ENCODE measurements around the gene UNC45B. TPM values are rescaled to one million over a fixed set of nuclear protein-coding genes. Genes with fewer than 3 reads are reported as not detected.
"Not testable (repeated sequence)": the region's sequence is repeated elsewhere in the genome, so short reads cannot be mapped to it uniquely, and the experiment has no call there.

Gene UNC45B
- total RNA-seq, 3 donors from 2014 or later (not counting 1 experiment from before 2014, with no cell fraction given) = 0.78 to 1.4 (median 1.2) TPM

DNA sequence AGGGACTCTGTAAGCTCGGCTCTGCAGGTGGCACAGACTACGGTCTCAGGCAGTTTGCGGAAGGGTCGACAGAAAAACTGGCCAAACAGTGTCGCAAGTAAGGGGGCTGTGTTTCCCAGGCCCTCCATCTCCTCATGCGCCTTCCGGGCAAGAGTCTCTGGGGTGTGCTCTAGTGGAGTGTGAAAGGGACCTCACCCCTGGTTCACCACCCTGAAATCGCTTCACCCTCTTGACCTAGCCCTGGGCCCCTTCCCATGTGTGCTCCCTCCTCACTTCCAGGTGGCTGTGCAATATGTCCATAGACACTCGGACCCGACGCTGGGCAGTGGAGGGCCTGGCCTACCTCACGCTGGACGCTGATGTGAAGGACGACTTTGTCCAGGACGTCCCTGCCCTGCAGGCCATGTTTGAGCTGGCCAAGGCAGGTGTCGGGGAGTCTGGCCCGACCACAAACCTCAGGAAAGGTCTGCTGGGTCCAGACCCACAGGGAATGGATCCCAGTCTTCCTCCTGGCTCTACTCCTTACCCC, 22.3 kb downstream of the UNC45B start:
- Mint-ChIP-seq H3K4me1 (peaks cover 8 to 25% of the 10 kb centered on the region in 2 donors), H3K27me3 (ENCODE audit: low read depth in 2 of 2) (no peaks in the 10 kb centered on the region), H3K4me3 (no peak overlapping the region), H3K36me3 (no peaks in the 10 kb centered on the region), H3K9me3 (no peaks in the 10 kb centered on the region), H3K27ac (no peak overlapping the region)
- Histone ChIP-seq H3K27me3 (ENCODE audit: control insufficient read depth, insufficient read depth, low read length) (no peaks in the 10 kb centered on the region), H3K4me1 (ENCODE audit: control insufficient read depth, insufficient read depth, low read length) (peaks cover 16% of the 10 kb centered on the region), H3K36me3 (ENCODE audit: control insufficient read depth, insufficient read depth, low read length) (no peaks in the 10 kb centered on the region), H3K27ac (ENCODE audit: low read length) (no peak overlapping the region), H3K4me3 (ENCODE audit: low read length) (no peak overlapping the region), H3K9me3 (ENCODE audit: control insufficient read depth, insufficient read depth, low read length) (no peaks in the 10 kb centered on the region)
- intact Hi-C loops (cut with micrococcal nuclease) = loop anchor here (2.0 kb wide), 1 partner anchor 143 kb away; no protein-coding TSS in a partner anchor
- TF ChIP-seq, protein P1, sequence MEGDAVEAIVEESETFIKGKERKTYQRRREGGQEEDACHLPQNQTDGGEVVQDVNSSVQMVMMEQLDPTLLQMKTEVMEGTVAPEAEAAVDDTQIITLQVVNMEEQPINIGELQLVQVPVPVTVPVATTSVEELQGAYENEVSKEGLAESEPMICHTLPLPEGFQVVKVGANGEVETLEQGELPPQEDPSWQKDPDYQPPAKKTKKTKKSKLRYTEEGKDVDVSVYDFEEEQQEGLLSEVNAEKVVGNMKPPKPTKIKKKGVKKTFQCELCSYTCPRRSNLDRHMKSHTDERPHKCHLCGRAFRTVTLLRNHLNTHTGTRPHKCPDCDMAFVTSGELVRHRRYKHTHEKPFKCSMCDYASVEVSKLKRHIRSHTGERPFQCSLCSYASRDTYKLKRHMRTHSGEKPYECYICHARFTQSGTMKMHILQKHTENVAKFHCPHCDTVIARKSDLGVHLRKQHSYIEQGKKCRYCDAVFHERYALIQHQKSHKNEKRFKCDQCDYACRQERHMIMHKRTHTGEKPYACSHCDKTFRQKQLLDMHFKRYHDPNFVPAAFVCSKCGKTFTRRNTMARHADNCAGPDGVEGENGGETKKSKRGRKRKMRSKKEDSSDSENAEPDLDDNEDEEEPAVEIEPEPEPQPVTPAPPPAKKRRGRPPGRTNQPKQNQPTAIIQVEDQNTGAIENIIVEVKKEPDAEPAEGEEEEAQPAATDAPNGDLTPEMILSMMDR (IDR thresholded peaks at IDR 0.05) = no peak
- 92% methylated on average over 17 of the region's 17 CpGs for WGBS (ENCODE audit: insufficient coverage)
- DNase-seq = peak in 1 of 2 donors; percentile 11
- no peak for ATAC-seq

DNA sequence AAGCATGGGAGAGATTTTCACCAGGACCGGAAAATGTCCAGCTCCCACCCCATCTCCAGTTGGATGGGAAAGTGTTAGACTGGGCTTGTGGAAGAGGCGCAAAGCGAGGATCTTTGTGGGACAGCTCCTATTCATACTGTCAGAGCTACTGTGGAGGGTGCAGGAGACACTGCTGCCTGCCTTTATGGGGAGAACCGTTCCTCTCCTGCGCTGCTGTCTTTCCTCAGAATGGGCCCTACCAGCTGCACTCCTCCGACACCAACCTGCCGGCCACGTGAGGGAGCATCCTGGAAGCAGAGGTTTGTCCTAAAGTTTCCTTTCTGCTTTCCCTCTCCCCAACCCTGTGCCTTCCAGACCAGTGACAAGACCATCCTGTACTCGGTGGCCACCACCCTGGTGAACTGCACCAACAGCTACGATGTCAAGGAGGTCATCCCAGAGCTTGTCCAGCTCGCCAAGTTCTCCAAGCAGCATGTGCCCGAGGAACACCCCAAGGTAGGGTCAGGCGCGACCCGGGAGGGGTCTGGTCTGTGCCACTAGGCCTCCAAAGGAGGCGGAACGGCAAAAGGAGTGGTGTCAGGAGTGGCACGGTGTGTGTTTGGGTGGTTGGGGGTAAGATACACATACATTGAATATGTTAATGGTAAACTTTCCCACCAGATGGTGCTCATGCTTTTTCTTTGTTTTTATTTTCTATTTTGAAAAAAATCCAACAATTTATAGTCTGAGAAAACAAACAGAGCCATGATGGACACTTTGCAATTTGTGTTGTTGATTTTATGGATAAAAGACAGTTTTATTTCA, 23.6 kb downstream of the UNC45B start:
- 83% methylated on average over 17 of the region's 18 CpGs for WGBS (ENCODE audit: insufficient coverage)
- Histone ChIP-seq H3K27ac (ENCODE audit: low read length) (no peak overlapping the region), H3K36me3 (ENCODE audit: control insufficient read depth, insufficient read depth, low read length) (no peaks in the 10 kb centered on the region), H3K27me3 (ENCODE audit: control insufficient read depth, insufficient read depth, low read length) (no peaks in the 10 kb centered on the region), H3K4me3 (ENCODE audit: low read length) (no peak overlapping the region), H3K9me3 (ENCODE audit: control insufficient read depth, insufficient read depth, low read length) (no peaks in the 10 kb centered on the region), H3K4me1 (ENCODE audit: control insufficient read depth, insufficient read depth, low read length) (peaks cover 12% of the 10 kb centered on the region)
- Mint-ChIP-seq H3K27ac (peak overlapping the region in 1 of 2 donors; percentile 72), H3K36me3 (no peaks in the 10 kb centered on the region), H3K4me3 (peak overlapping the region; percentile 4), H3K4me1 (peaks cover 10 to 32% of the 10 kb centered on the region in 2 donors), H3K9me3 (no peaks in the 10 kb centered on the region), H3K27me3 (ENCODE audit: low read depth in 2 of 2) (no peaks in the 10 kb centered on the region)
- TF ChIP-seq, protein P1 (IDR thresholded peaks at IDR 0.05) = peak; percentile 66
- intact Hi-C loops (cut with micrococcal nuclease) = loop anchor here (1.0 to 2.0 kb wide), 4 partner anchors 71 to 576 kb away; no protein-coding TSS in a partner anchor
- DNase-seq = peak; percentile 20 to 71
- ATAC-seq = peak; percentile 69 to 87 (median 83)

DNA sequence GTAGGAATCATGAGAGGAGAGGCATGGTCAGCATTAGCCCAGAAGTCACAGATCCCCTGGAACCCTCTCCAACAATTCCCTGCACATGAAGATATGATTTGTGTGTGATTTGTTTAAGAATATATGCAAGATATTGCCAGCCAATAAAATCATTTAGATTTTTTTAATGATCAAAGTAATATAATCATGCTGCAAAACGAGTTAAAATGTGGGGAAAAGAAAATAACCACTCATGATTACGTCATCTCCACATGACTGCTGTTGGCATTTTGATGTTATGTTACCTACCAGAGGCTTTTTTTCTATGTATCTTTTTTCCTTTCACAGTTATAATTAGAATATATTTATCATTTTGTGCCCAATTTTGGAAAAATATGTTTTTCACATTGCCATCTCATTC, 24.2 kb downstream of the UNC45B start:
- H3K27ac Mint-ChIP-seq = peak overlapping the region in 1 of 2 donors; percentile 72
- Histone ChIP-seq H3K36me3 (ENCODE audit: control insufficient read depth, insufficient read depth, low read length) (no peaks in the 10 kb centered on the region), H3K4me3 (ENCODE audit: low read length) (no peak overlapping the region), H3K9me3 (ENCODE audit: control insufficient read depth, insufficient read depth, low read length) (no peaks in the 10 kb centered on the region), H3K27me3 (ENCODE audit: control insufficient read depth, insufficient read depth, low read length) (no peaks in the 10 kb centered on the region), H3K27ac (ENCODE audit: low read length) (peak overlapping the region; percentile 6), H3K4me1 (ENCODE audit: control insufficient read depth, insufficient read depth, low read length) (peaks cover 14% of the 10 kb centered on the region)
- ATAC-seq (peak in 2 of 3 donors; percentile 42 to 58), DNase-seq (peak in 1 of 2 donors; percentile 66)
- no peaks in the 10 kb centered on the region for H3K9me3 Mint-ChIP-seq
- no peaks in the 10 kb centered on the region for H3K27me3 Mint-ChIP-seq (ENCODE audit: low read depth in 2 of 2)
- intact Hi-C loops (cut with micrococcal nuclease) = loop anchor here (1.0 to 2.0 kb wide), 4 partner anchors 70 to 575 kb away; no protein-coding TSS in a partner anchor
- H3K4me1 Mint-ChIP-seq = peaks cover 17 to 39% of the 10 kb centered on the region in 2 donors
- peak overlapping the region; percentile 4 for H3K4me3 Mint-ChIP-seq
- TF ChIP-seq, protein P1 (IDR thresholded peaks at IDR 0.05) = no peak
- H3K36me3 Mint-ChIP-seq = no peaks in the 10 kb centered on the region
- no CpG with 5 or more reads among the region's 2 CpGs for WGBS (ENCODE audit: insufficient coverage)

DNA sequence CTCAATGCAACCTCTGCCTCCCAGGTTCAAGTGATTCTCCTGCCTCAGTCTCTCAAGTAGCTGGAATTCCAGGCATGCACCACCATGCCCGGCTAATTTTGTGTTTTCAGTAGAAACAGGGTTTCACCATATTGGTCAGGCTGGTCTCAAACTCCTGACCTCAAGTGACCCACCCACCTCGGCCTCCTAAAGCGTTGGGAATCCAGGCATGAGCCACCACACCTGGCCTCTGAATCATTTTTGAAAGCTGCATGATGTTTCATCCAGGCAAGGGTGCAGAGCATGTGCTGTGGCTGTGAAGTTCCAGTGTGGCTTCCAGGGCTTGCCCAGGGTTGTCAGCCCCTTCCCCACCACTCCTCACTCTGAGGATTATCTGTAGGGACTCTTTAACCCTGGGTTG, 24.7 kb downstream of the UNC45B start:
- H3K27me3 Mint-ChIP-seq (ENCODE audit: low read depth in 2 of 2); H3K4me3 Mint-ChIP-seq; DNase-seq; H3K9me3 ChIP-seq (ENCODE audit: control insufficient read depth, insufficient read depth, low read length); intact Hi-C loops (cut with micrococcal nuclease); H3K4me3 ChIP-seq (ENCODE audit: low read length); H3K36me3 Mint-ChIP-seq; H3K9me3 Mint-ChIP-seq; H3K27ac ChIP-seq (ENCODE audit: low read length); H3K36me3 ChIP-seq (ENCODE audit: control insufficient read depth, insufficient read depth, low read length); H3K27me3 ChIP-seq (ENCODE audit: control insufficient read depth, insufficient read depth, low read length); ATAC-seq: not testable (repeated sequence)
- Mint-ChIP-seq H3K27ac (peak overlapping the region in 1 of 2 donors; percentile 58), H3K4me1 (peaks cover 22 to 43% of the 10 kb centered on the region in 2 donors)
- 94% methylated on average over 3 of the region's 3 CpGs for WGBS (ENCODE audit: insufficient coverage)
- peaks cover 18% of the 10 kb centered on the region for H3K4me1 ChIP-seq (ENCODE audit: control insufficient read depth, insufficient read depth, low read length)

All from natural killer cell (primary cell).